H9 (cell line): ENCODE data around the gene PARD3. TPM values are rescaled to one million over a fixed set of nuclear protein-coding genes. Genes with fewer than 3 reads are reported as not detected.

Experiments used
- DNase-seq: peaks from one replicate; pipeline ENCODE4 v3.0.0-alpha.2; 2017
- H2AFZ ChIP-seq: one replicate; pipeline ENCODE4 v1.6.1; 2013; ENCODE audit warnings: mild to moderate bottlenecking, low read length, control low read depth, moderate library complexity
- H2AK5ac ChIP-seq: 2 replicates; pipeline ENCODE4 v1.6.1; 2013; ENCODE audit warnings: low read length, control low read depth, mixed read lengths; ENCODE audit not compliant: insufficient read length
- H2BK120ac ChIP-seq: one replicate; pipeline ENCODE4 v1.6.1; 2013; ENCODE audit warnings: low read depth, mild to moderate bottlenecking, low read length, control low read depth, inconsistent platforms; ENCODE audit not compliant: poor library complexity, severe bottlenecking
- H2BK12ac ChIP-seq: 2 replicates; pipeline ENCODE4 v1.6.1; 2013; ENCODE audit warnings: low read length, control low read depth, mixed read lengths, low read depth; ENCODE audit not compliant: insufficient read length
- H2BK15ac ChIP-seq: 2 replicates; pipeline ENCODE4 v1.6.1; 2013; ENCODE audit warnings: low read depth, low read length, control low read depth
- H2BK20ac ChIP-seq: one replicate; pipeline ENCODE4 v1.6.1; 2013; ENCODE audit warnings: low read depth, mild to moderate bottlenecking, low read length, control low read depth, inconsistent platforms; ENCODE audit not compliant: poor library complexity, severe bottlenecking
- H2BK5ac ChIP-seq: 2 replicates; pipeline ENCODE4 v1.6.1; 2013; ENCODE audit warnings: low read length, control low read depth, mixed read lengths; ENCODE audit not compliant: insufficient read length
- H3K14ac ChIP-seq: 2 replicates; pipeline ENCODE4 v1.6.1; 2013; ENCODE audit warnings: low read length, control low read depth; ENCODE audit not compliant: insufficient read depth
- H3K18ac ChIP-seq: 2 replicates; pipeline ENCODE4 v1.6.1; 2013; ENCODE audit warnings: low read depth, mild to moderate bottlenecking, mixed read lengths, low read length, control low read depth; ENCODE audit not compliant: insufficient read length
- H3K23ac ChIP-seq: 2 replicates; pipeline ENCODE4 v1.6.1; 2013; ENCODE audit warnings: low read length, control low read depth, mixed read lengths, low read depth; ENCODE audit not compliant: insufficient read length
- H3K23me2 ChIP-seq: 2 replicates; pipeline ENCODE4 v1.6.1; 2013; ENCODE audit warnings: low read depth, mild to moderate bottlenecking, mixed read lengths, low read length, control low read depth; ENCODE audit not compliant: insufficient read length, poor library complexity, severe bottlenecking
- H3K27ac ChIP-seq: 2 replicates; pipeline ENCODE4 v1.5.1; 2013; ENCODE audit warnings: low read length, control low read depth, mixed read lengths, low read depth; ENCODE audit not compliant: insufficient read length
- H3K27me3 ChIP-seq: 2 replicates; pipeline ENCODE4 v1.6.1; 2013; ENCODE audit warnings: low read length, control low read depth, inconsistent platforms; ENCODE audit not compliant: insufficient read depth
- H3K4ac ChIP-seq: 2 replicates; pipeline ENCODE4 v1.6.1; 2013; ENCODE audit warnings: low read depth, mild to moderate bottlenecking, control low read depth, inconsistent platforms, low read length, moderate library complexity
- H3K4me1 ChIP-seq: 2 replicates; pipeline ENCODE4 v1.6.1; 2013; ENCODE audit warnings: low read length, control low read depth, inconsistent platforms; ENCODE audit not compliant: insufficient read depth
- H3K4me2 ChIP-seq: 2 replicates; pipeline ENCODE4 v1.6.1; 2013; ENCODE audit warnings: low read length, control low read depth, mixed read lengths; ENCODE audit not compliant: insufficient read length, insufficient read depth
- H3K56ac ChIP-seq: 2 replicates; pipeline ENCODE4 v1.6.1; 2013; ENCODE audit warnings: low read depth, mild to moderate bottlenecking, mixed read lengths, low read length, control low read depth; ENCODE audit not compliant: insufficient read length
- H3K79me1 ChIP-seq: 2 replicates; pipeline ENCODE4 v1.6.1; 2013; ENCODE audit warnings: low read depth, mild to moderate bottlenecking, moderate library complexity, low read length, control low read depth, inconsistent platforms; ENCODE audit not compliant: insufficient read depth, poor library complexity, severe bottlenecking
- H3K79me2 ChIP-seq: 2 replicates; pipeline ENCODE4 v1.6.1; 2013; ENCODE audit warnings: low read length, control low read depth, inconsistent platforms; ENCODE audit not compliant: insufficient read depth
- H3K9ac ChIP-seq: 2 replicates; pipeline ENCODE4 v1.6.1; 2013; ENCODE audit warnings: low read length, control low read depth, mixed read lengths; ENCODE audit not compliant: insufficient read length; ENCODE audit errors: extremely low read depth
- H3K9me3 ChIP-seq: one replicate; pipeline ENCODE4 v1.6.1; 2013; ENCODE audit warnings: low read depth, low read length, inconsistent platforms; ENCODE audit not compliant: control insufficient read depth
- H3T11ph ChIP-seq: one replicate; pipeline ENCODE4 v1.6.1; 2013; ENCODE audit warnings: mild to moderate bottlenecking, low read length, control low read depth, inconsistent platforms
- H4K20me1 ChIP-seq: one replicate; pipeline ENCODE4 v1.6.1; 2013; ENCODE audit not compliant: control insufficient read depth, insufficient read length, insufficient read depth
- H4K5ac ChIP-seq: 2 replicates; pipeline ENCODE4 v1.6.1; 2013; ENCODE audit warnings: low read depth, mild to moderate bottlenecking, mixed read lengths, low read length, control low read depth; ENCODE audit not compliant: insufficient read length
- H4K8ac ChIP-seq: replicated peaks from 2 replicates; pipeline ENCODE4 v1.6.1; 2013; ENCODE audit warnings: low read length, control low read depth, mixed read lengths, low read depth; ENCODE audit not compliant: insufficient read length
- H4K91ac ChIP-seq: 2 replicates; pipeline ENCODE4 v1.6.1; 2013; ENCODE audit warnings: low read depth, mild to moderate bottlenecking, moderate library complexity, mixed read lengths, low read length, control low read depth; ENCODE audit not compliant: insufficient read length
- H3K27ac Mint-ChIP-seq, 3 experiments: 2 replicates in 2 of 3; 3 replicates in 1 of 3; pipeline ENCODE4 v1.8.0; 2020 to 2021; ENCODE audit warnings: mixed read lengths in 3 of 3, mild to moderate bottlenecking in 1 of 3, moderate library complexity in 1 of 3
- H3K27me3 Mint-ChIP-seq: 2 replicates; pipeline ENCODE4 v1.8.0; 2021; ENCODE audit warnings: low read depth, mild to moderate bottlenecking, moderate library complexity, mixed read lengths
- H3K36me3 Mint-ChIP-seq, 3 experiments: 2 replicates in 2 of 3; 3 replicates in 1 of 3; pipeline ENCODE4 v1.8.0; 2020 to 2021; ENCODE audit warnings: low read depth in 3 of 3, mixed read lengths in 3 of 3; ENCODE audit not compliant: insufficient read depth in 1 of 3
- H3K4me1 Mint-ChIP-seq, 2 experiments: 2 replicates each; pipeline ENCODE4 v1.8.0; 2020; ENCODE audit warnings: mixed read lengths in 2 of 2
- H3K4me3 Mint-ChIP-seq, 2 experiments: 2 replicates in 1 of 2; 3 replicates in 1 of 2; pipeline ENCODE4 v1.8.0; 2020 to 2021; ENCODE audit warnings: mild to moderate bottlenecking in 2 of 2, mixed read lengths in 2 of 2, moderate library complexity in 1 of 2
- H3K9me3 Mint-ChIP-seq, 2 experiments: 2 replicates in 1 of 2; 3 replicates in 1 of 2; pipeline ENCODE4 v1.8.0; 2020; ENCODE audit warnings: mild to moderate bottlenecking in 2 of 2, mixed read lengths in 2 of 2, moderate library complexity in 1 of 2
- CTCF ChIP-seq: fragments of 200-600 bp; sonication (generic); conservative IDR thresholded peaks from 3 replicates; pipeline ENCODE4 v1.8.0; 2021; ENCODE audit warnings: antibody characterized with exemption, mild to moderate bottlenecking
- WGBS: extraction: QIAGEN DNeasy Blood & Tissue Kit; methylation state at CpG from one replicate; pipeline ENCODE4 v1.1.7; 2013; ENCODE audit warnings: missing lambda C conversion rate, low lambda C conversion rate, mixed read lengths; ENCODE audit not compliant: insufficient read length; ENCODE audit errors: extremely low coverage; 5-methylcytosine and 5-hydroxymethylcytosine counted together
- total RNA-seq: library from RNA; stranded (reverse); gene quantifications from 2 replicates; pipeline ENCODE4 v1.2.1, GENCODE V29; 2021

Gene PARD3
- total RNA-seq, 1 experiment from 2014 or later: 44.7 TPM

DNA sequence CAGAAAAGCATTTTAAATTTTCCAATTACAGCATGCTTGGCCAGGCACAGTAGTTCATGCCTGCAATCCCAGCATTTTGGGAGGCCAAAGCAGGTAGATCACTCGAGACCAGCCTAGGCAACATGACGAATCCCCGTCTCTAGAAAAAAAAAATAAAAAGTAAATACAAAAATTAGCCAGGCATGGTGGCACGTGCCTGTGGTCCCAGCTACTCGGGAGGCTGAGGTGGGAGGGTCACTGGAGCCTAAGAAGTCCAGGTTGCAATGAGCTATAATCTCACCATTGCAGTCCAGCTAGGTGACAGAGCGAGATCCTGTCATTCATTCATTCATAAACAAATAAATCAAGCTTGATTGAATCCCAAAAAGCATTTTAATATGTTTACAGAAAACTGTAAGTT, 234.9 kb downstream of the PARD3 start:
- no peak overlapping the region for H3K27ac ChIP-seq
- no CpG with 5 or more reads among the region's 6 CpGs for WGBS

More for the DNA sequence above, 234.9 kb downstream of the PARD3 start:
- Histone ChIP-seq H3K79me1 (no peaks in the 10 kb centered on the region), H3K9ac (no peak overlapping the region), H3K23me2 (no peaks in the 10 kb centered on the region), H3K14ac (no peak overlapping the region), H3K4me1 (peaks cover 4% of the 10 kb centered on the region), H3K79me2 (peaks cover 2% of the 10 kb centered on the region; the same call in 1 of the 2 replicates), H2BK120ac (peak overlapping the region; percentile 26), H4K5ac (no peak overlapping the region), H2BK5ac (no peak overlapping the region), H2BK20ac (no peak overlapping the region), H3K9me3 (no peaks in the 10 kb centered on the region), H2BK15ac (no peak overlapping the region), H2AFZ (no peak overlapping the region), H2AK5ac (no peak overlapping the region), H4K8ac (no peak overlapping the region), H3K27me3 (no peaks in the 10 kb centered on the region), H4K20me1 (no peaks in the 10 kb centered on the region), H3K4ac (no peak overlapping the region), H3T11ph (no peak overlapping the region), H4K91ac (no peak overlapping the region), H3K4me2 (no peak overlapping the region), H3K18ac (no peak overlapping the region), H3K23ac (no peak overlapping the region), H3K56ac (no peak overlapping the region), H2BK12ac (no peak overlapping the region)
- Mint-ChIP-seq H3K4me3 (no peak overlapping the region), H3K9me3 (no peaks in the 10 kb centered on the region), H3K36me3 (no peaks in the 10 kb centered on the region), H3K27me3 (no peaks in the 10 kb centered on the region), H3K27ac (no peak overlapping the region), H3K4me1 (peaks cover 45 to 52% of the 10 kb centered on the region in 2 experiments)
- DNase-seq: no peak
- TF ChIP-seq CTCF: no peak
